Neural progenitor cell (in vitro differentiated cells): ENCODE data around the gene CLIP2. TPM values are rescaled to one million over a fixed set of nuclear protein-coding genes. Genes with fewer than 3 reads are reported as not detected.
A peak's percentile ranks its signal among the peaks of the same experiment; 100 is the strongest.

Experiments
- DNase-seq: peaks from one replicate; pipeline ENCODE4 v3.0.0-alpha.2; 2016; ENCODE audit warnings: low spot score
- H2AFZ ChIP-seq: fragments of 200-600 bp; sonication (generic); replicated peaks from 2 replicates; pipeline ENCODE4 v1.6.1; 2016; ENCODE audit warnings: antibody characterized with exemption
- H3F3A ChIP-seq: fragments of 200-600 bp; sonication (generic); 2 replicates; pipeline ENCODE4 v1.6.1; 2016; ENCODE audit warnings: antibody characterized with exemption, low read depth
- H3K27ac ChIP-seq: fragments of 200-600 bp; sonication (generic); 2 replicates; pipeline ENCODE4 v1.5.1; 2016; ENCODE audit warnings: mild to moderate bottlenecking
- H3K27me3 ChIP-seq: fragments of 200-600 bp; sonication (generic); 2 replicates; pipeline ENCODE4 v1.6.1; 2016; ENCODE audit warnings: mild to moderate bottlenecking, moderate library complexity
- H3K36me3 ChIP-seq: fragments of 200-600 bp; sonication (generic); 2 replicates; pipeline ENCODE4 v1.5.1; 2016
- H3K4me1 ChIP-seq: fragments of 200-600 bp; sonication (generic); 2 replicates; pipeline ENCODE4 v1.6.1; 2016; ENCODE audit warnings: mixed run types
- H3K4me2 ChIP-seq: fragments of 200-600 bp; sonication (generic); 2 replicates; pipeline ENCODE4 v1.6.1; 2016
- H3K4me3 ChIP-seq: fragments of 200-600 bp; sonication (generic); 2 replicates; pipeline ENCODE4 v1.5.1; 2016
- H3K79me2 ChIP-seq: fragments of 200-600 bp; sonication (generic); 2 replicates; pipeline ENCODE4 v1.6.1; 2016; ENCODE audit warnings: low read depth
- H3K9ac ChIP-seq: fragments of 200-600 bp; sonication (generic); 2 replicates; pipeline ENCODE4 v1.6.1; 2016
- H3K9me3 ChIP-seq: fragments of 200-600 bp; sonication (generic); 2 replicates; pipeline ENCODE4 v1.5.1; 2016; ENCODE audit warnings: low read depth
- H4K20me1 ChIP-seq: fragments of 200-600 bp; sonication (generic); 2 replicates; pipeline ENCODE4 v1.6.1; 2016; ENCODE audit warnings: low read depth
- H3K27ac Mint-ChIP-seq: 3 replicates; pipeline ENCODE4 v1.8.0; 2021; ENCODE audit warnings: mixed read lengths
- H3K27me3 Mint-ChIP-seq: 2 replicates; pipeline ENCODE4 v1.8.0; 2022; ENCODE audit warnings: low read depth, mild to moderate bottlenecking, inconsistent platforms, moderate library complexity, mixed read lengths; ENCODE audit not compliant: insufficient read depth
- H3K36me3 Mint-ChIP-seq: 3 replicates; pipeline ENCODE4 v1.8.0; 2021; ENCODE audit warnings: mixed read lengths
- H3K4me1 Mint-ChIP-seq: 3 replicates; pipeline ENCODE4 v1.8.0; 2021; ENCODE audit warnings: mixed read lengths
- H3K4me3 Mint-ChIP-seq: 3 replicates; pipeline ENCODE4 v1.8.0; 2021; ENCODE audit warnings: mild to moderate bottlenecking, moderate library complexity, mixed read lengths
- H3K9me3 Mint-ChIP-seq: 3 replicates; pipeline ENCODE4 v1.8.0; 2020; ENCODE audit warnings: mixed read lengths
- EZH2 ChIP-seq: fragments of 200-600 bp; sonication (generic); IDR thresholded peaks from 2 replicates; pipeline ENCODE4 v1.6.1; 2017; ENCODE audit warnings: antibody characterized with exemption, mild to moderate bottlenecking, moderate library complexity
- EZH2phosphoT487 ChIP-seq: fragments of 200-600 bp; sonication (generic); IDR thresholded peaks from 2 replicates; pipeline ENCODE4 v1.6.1; 2017; ENCODE audit warnings: antibody characterized with exemption
- total RNA-seq: library from RNA; depleted of rRNA; stranded (reverse); fragments of >200 nt; gene quantifications from 2 replicates; pipeline ENCODE4 v1.2.3, GENCODE V29; 2015; ENCODE audit warnings: low replicate concordance
- TF ChIP-seq, protein P1 (sequence below): fragments of 200-600 bp; sonication (generic); IDR thresholded peaks from 2 replicates; pipeline ENCODE4 v1.5.1; 2017; ENCODE audit warnings: antibody characterized with exemption, mild to moderate bottlenecking

The CLIP2 gene
- total RNA-seq, 1 donor from 2014 or later: 7.5 TPM

- TF ChIP-seq, protein P1, sequence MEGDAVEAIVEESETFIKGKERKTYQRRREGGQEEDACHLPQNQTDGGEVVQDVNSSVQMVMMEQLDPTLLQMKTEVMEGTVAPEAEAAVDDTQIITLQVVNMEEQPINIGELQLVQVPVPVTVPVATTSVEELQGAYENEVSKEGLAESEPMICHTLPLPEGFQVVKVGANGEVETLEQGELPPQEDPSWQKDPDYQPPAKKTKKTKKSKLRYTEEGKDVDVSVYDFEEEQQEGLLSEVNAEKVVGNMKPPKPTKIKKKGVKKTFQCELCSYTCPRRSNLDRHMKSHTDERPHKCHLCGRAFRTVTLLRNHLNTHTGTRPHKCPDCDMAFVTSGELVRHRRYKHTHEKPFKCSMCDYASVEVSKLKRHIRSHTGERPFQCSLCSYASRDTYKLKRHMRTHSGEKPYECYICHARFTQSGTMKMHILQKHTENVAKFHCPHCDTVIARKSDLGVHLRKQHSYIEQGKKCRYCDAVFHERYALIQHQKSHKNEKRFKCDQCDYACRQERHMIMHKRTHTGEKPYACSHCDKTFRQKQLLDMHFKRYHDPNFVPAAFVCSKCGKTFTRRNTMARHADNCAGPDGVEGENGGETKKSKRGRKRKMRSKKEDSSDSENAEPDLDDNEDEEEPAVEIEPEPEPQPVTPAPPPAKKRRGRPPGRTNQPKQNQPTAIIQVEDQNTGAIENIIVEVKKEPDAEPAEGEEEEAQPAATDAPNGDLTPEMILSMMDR: no peak
- TF ChIP-seq EZH2phosphoT487: no peak
- TF ChIP-seq EZH2: no peak
- H3K36me3 ChIP-seq: no peaks in the 10 kb centered on the region
- H3K27me3 Mint-ChIP-seq: peaks cover 17% of the 10 kb centered on the region
- H3K36me3 Mint-ChIP-seq: no peaks in the 10 kb centered on the region
- H3K4me2 ChIP-seq: peak overlapping the region; percentile 35
- no peak overlapping the region for H3K9ac ChIP-seq
- peaks cover 69% of the 10 kb centered on the region for H3K27me3 ChIP-seq
- H3K4me1 Mint-ChIP-seq: peaks cover 36% of the 10 kb centered on the region
- no peak overlapping the region for H2AFZ ChIP-seq
- no peak overlapping the region for H3K4me3 Mint-ChIP-seq
- H3K9me3 Mint-ChIP-seq: no peaks in the 10 kb centered on the region
- H3K27ac Mint-ChIP-seq: no peak overlapping the region
- H3K4me3 ChIP-seq: no peak overlapping the region
- no peak overlapping the region for H3K27ac ChIP-seq
- H3F3A ChIP-seq: peaks cover 34% of the 10 kb centered on the region
- H3K9me3 ChIP-seq: no peaks in the 10 kb centered on the region
- H4K20me1 ChIP-seq: peaks cover 3% of the 10 kb centered on the region
- peaks cover 14% of the 10 kb centered on the region for H3K4me1 ChIP-seq
- no peaks in the 10 kb centered on the region for H3K79me2 ChIP-seq
- peak; percentile 74 for DNase-seq
Observed at GRCh38 chr7:74284781-74285259, 4.4 kb upstream of the CLIP2 start.

DNA sequence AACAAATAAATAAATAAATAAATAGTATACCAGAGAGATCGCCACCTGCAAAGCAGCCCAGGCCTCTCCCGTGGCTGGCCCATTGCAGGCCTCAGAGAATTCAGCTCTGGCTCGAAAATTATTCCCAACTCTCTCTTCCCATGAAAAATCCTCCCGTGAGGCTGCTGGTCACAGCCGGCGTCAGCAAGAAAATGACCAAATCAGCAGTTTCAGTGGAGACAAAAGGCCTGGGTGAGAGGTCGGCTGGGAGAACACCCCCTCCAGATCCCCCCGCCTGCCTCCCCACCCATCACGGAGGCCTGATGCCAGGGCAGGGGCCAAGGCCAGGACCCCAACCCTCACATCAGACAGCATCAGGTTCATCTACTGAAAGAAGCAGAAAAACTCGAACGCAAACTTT, 3.1 kb upstream of the CLIP2 start:
- peaks cover 82% of the 10 kb centered on the region for H3K27me3 ChIP-seq
- H3K4me3 ChIP-seq: no peak overlapping the region
- Mint-ChIP-seq H3K4me3 (no peak overlapping the region), H3K27me3 (peaks cover 14% of the 10 kb centered on the region), H3K9me3 (no peaks in the 10 kb centered on the region), H3K36me3 (no peaks in the 10 kb centered on the region), H3K27ac (no peak overlapping the region), H3K4me1 (peaks cover 32% of the 10 kb centered on the region)
- peaks cover 37% of the 10 kb centered on the region for H3F3A ChIP-seq
- peaks cover 7% of the 10 kb centered on the region for H3K79me2 ChIP-seq
- H3K4me2 ChIP-seq: no peak overlapping the region
- H3K27ac ChIP-seq: no peak overlapping the region
- H4K20me1 ChIP-seq: peaks cover 13% of the 10 kb centered on the region
- peaks cover 17% of the 10 kb centered on the region for H3K4me1 ChIP-seq
- no peak overlapping the region for H2AFZ ChIP-seq
- H3K9me3 ChIP-seq: no peaks in the 10 kb centered on the region
- H3K9ac ChIP-seq: no peak overlapping the region
- no peak for DNase-seq
- H3K36me3 ChIP-seq: no peaks in the 10 kb centered on the region
- TF ChIP-seq, protein P1: no peak
- TF ChIP-seq EZH2: no peak

DNA sequence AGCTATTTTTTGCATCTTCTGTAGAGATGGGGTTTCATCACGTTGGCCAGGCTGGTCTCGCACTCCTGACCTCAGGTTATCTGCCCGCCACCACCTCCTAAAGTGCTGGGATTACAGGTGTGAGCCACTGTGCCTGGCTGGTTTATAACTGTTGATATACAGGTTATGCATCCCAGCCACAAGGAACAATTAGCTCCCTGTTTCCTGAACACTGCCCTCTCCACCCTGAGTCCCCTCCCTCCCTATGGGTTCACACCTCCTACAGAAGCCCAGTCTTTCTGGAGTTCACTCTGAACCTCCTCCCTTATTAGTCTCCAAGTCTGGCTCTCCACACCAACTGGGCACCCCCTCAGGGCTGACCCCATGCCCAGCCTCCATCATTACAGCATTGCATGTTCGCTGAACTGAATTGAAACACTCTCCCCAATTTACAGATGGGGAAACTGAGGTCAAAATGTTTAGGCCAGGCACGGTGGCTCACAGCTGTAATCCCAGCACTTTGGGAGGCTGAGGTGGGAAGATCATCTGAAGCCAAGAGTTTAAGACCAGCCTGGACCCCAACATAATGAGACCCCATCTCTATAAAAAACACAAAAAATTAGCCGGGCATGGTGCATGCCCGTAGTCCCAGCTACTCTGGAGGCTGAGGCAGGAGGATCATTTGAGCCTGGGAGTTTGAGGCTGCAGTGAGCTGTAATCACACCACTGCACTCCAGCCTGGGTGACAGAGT, 1.7 kb upstream of the CLIP2 start:
- Histone ChIP-seq H2AFZ (no peak overlapping the region), H3F3A (peaks cover 37% of the 10 kb centered on the region), H3K27ac (no peak overlapping the region), H4K20me1 (peaks cover 25% of the 10 kb centered on the region), H3K36me3 (no peaks in the 10 kb centered on the region), H3K4me2 (no peak overlapping the region), H3K4me1 (peaks cover 17% of the 10 kb centered on the region), H3K79me2 (peaks cover 9% of the 10 kb centered on the region), H3K9ac (no peak overlapping the region), H3K9me3 (no peaks in the 10 kb centered on the region), H3K27me3 (peaks cover 81% of the 10 kb centered on the region), H3K4me3 (no peak overlapping the region)
- DNase-seq: no peak
- Mint-ChIP-seq H3K9me3 (no peaks in the 10 kb centered on the region), H3K27me3 (peaks cover 19% of the 10 kb centered on the region), H3K36me3 (no peaks in the 10 kb centered on the region), H3K4me3 (peak overlapping the region; percentile 91), H3K4me1 (peaks cover 38% of the 10 kb centered on the region), H3K27ac (no peak overlapping the region)
- TF ChIP-seq EZH2 (no peak), EZH2phosphoT487 (no peak)
- TF ChIP-seq, protein P1: no peak
